Stimulated activated CD4-positive, alpha-beta T cell treated with anti-CD3 and anti-CD28 coated beads, Interleukin-2, amount 100 ng/mL, for 24 hours (primary cell): Measurements from ENCODE around the gene SLC26A4.

ENCODE experiments used
- DNase-seq, 2 donors: peaks; one replicate each; pipeline ENCODE4 v3.0.0-alpha.2; 2020

The SLC26A4 gene

DNA sequence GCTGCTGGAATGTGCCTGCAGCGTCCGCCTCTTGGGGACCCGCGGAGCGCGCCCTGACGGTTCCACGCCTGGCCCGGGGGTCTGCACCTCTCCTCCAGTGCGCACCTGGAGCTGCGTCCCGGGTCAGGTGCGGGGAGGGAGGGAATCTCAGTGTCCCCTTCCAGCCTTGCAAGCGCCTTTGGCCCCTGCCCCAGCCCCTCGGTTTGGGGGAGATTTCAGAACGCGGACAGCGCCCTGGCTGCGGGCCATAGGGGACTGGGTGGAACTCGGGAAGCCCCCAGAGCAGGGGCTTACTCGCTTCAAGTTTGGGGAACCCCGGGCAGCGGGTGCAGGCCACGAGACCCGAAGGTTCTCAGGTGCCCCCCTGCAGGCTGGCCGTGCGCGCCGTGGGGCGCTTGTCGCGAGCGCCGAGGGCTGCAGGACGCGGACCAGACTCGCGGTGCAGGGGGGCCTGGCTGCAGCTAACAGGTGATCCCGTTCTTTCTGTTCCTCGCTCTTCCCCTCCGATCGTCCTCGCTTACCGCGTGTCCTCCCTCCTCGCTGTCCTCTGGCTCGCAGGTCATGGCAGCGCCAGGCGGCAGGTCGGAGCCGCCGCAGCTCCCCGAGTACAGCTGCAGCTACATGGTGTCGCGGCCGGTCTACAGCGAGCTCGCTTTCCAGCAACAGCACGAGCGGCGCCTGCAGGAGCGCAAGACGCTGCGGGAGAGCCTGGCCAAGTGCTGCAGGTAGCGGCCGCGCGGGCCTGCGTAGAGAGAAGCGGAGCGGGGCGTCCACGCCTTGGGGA is 645 bp downstream of the SLC26A4 start:
- DNase-seq: peak; percentile 44 to 65

DNA sequence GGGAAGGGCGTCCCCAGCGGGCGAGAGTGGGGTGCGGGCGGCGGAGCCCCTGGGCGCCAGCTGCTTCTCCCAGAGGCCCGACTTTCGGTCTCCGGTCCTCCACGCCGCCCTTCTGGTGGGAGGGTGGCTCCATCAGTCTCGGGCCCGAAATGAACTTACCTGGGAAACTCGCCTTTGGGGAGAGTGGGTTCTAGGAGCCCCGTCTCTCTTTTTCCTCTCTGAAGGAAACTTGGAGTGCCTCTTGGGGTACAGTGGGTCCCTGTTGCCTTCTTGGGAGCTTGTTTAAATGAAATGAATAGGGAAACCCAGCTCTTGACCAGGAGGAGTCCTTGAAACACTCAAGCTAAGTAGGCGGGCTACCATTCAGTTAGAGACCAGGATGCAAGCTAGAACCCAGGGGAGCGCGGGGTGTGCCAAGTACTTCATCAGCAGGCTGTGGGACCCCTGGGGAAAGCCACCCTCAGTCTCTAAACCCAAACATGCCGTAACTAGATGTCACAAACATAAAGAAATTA is 1.3 kb downstream of the SLC26A4 start:
- no peak for DNase-seq

DNA sequence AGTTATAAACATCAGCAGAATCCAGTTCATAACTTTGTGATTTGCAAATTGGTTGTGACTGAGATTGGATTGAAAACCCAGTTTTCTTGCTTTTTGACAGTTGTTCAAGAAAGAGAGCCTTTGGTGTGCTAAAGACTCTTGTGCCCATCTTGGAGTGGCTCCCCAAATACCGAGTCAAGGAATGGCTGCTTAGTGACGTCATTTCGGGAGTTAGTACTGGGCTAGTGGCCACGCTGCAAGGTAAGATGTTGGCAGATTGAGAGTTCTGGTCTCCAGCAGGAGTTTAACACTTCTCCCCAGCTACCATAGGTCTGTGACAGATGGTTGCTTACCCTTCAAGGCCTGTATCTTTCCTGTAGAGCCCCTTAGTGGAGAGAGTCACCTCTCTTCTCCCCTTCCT is 2.6 kb downstream of the SLC26A4 start:
- no peak for DNase-seq

DNA sequence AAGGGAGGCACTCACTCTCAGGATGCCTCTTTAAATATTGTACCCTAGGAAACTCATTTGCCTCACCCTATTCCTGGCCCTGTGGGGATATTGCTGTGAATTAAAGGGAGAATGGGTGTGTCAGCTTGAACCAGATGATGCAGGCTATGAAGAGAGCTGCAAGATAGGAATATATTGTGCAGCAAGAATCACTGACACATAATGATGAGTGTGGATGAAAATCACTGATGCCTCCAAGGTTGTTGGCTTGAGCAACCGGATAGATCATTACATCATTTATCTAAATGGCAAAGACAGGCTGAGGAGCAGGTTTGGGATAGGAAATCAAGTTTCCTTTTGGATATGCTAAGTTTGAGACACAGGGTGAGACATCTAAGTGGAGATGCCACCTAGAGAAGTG is 6.2 kb downstream of the SLC26A4 start:
- no peak for DNase-seq

DNA sequence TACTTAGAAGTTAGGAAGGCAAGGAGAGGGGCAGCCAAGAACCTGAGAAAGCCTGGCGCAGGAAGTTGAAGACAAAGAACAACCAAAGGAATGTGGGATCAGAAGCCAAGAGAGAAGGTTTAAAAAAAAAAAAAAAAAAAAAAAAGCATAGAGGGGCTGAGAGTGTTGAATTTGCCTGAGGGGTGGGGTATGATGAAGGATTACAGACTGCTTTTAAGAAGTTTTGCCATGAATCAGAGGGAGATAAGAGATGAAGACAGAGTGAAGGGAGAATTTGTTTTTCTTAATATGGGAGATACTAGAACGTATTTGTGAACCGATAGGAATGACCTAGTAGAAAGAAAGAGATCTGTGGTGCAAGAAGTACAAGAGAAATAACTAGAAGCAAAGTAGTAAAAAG is 6.7 kb downstream of the SLC26A4 start:
- DNase-seq: no peak

DNA sequence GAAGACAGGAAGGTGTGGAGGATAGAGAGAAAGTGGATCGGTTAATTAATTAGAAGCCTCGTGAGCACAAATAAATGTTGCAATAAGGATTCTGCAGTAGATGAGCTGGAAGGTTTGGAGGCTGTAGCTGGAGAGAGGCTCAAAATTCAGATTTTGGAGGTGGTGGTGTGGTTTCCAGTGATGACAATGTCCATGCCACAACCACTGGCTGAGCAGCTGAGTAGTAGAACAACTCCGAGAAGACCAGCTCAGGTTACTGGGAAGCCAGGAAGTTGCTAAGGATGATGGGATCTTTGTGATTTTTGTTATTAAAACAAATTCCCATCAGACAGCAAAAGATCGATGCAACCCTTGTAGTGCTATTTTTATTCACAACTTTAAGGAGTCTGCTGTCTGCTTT is 7.7 kb downstream of the SLC26A4 start:
- DNase-seq: no peak

DNA sequence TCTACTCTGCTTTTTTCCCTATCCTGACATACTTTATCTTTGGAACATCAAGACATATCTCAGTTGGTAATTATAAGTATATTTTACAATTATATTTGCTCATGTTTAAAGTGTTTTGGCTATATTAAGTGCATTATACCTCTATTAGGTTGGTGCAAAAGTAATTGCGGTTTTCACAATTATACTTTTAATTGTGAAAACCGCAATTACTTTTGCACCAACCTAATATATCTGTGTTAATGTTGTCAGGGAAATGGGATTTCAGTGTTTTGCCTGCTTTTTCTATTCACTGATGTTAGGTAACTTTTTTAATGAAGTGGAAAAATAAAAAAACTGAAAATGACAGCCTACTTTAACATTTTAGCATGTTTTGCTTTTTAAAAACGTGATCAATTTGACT is 11.6 kb downstream of the SLC26A4 start:
- no peak for DNase-seq

DNA sequence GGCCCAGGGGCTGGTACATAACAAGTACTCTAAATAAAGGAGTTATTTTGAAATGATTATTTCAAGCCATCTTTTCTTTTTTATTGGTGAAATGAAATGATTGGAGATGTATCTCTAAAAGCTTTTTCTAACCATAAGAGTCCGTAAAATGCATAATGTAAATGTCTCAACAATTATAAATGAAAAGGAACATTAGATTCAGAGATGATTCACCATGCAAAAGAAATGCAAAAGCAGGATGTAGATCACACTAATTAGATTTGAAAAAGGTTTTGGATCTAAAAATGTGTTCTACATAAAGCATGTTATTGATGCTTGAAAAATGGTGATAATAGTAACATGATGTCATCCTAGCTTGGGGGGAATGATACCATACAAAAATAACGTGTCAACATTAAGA is 15.6 kb downstream of the SLC26A4 start:
- DNase-seq: no peak

DNA sequence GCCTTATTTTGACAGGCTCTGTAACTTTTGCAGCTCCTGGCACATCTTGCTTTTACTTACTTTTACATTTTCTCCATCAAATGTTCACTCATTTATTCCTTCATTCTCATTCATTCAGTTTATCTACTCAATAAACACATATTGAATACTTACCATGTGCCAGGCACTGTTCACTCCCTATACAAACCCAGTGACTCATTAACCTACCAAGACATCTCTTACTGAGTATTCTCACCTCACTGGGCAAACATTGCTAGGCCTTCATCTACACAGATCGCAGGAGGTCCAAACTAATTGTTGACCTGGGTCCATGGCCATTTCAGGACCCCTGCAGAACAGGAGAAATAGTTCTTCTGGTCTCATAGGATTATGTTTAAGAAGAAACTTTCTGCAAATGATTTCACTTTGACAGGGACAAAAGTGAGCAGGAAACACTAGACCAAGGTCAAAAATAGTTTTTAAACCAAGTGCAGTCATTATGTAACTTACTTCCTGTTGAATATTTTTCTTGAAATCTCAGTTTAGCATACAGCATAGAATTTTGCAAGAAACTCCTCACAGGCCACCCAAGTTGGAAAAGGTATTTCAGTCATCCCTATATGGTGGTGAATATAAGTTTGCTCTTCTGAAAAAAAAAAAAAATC is 17.6 kb downstream of the SLC26A4 start:
- DNase-seq: no peak

DNA sequence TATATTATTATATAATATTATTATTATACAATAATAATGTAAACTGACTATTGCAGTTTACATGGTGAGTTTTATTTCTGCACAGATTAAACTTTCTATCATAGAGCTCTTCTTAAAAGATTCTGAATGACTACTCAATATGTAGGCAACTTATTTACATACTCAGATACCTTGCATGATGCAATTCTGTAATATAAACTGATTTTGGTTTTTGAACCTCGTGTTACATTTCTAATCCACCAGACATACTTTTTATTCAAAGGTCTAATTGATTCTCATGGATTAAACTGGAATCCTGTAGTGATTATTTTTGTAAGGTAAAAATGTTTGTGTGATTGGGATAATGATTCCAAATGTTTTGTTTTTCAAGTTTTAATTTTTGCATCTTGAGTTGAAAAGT is 19.9 kb downstream of the SLC26A4 start:
- no peak for DNase-seq

DNA sequence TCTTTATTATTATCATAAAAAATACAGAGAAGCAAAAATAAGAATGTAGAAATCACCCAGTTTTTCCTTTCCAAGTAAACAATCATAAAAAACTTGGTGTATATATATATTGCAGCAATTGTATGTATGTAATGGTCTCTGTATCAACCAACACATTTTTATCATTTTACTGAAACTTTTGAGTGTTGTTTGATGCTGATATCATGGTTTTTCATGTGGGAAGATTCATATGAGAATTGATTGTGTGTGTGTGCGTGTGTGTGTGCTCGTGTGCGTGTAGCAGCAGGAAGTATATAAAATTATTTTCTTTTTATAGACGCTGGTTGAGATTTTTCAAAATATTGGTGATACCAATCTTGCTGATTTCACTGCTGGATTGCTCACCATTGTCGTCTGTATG is 22.3 kb downstream of the SLC26A4 start:
- no peak for DNase-seq

DNA sequence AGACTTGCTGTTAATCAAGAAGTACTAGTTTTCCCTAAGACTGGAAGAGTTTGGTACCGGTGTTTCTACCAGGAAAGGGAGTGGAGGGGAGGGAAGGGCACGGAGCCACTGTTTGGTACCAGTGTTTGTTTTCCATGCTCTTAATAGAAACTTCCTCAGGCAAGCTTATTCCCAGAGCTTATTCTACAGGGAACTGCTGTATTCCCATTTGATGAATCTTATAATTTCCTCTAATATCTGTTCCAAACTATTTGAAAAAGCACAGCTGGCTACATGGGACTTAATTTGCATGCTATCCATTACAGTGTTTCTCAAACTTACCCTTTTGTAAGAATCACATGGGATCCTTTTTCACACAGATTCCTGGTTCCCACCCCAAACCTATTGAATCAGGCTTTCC is 23.7 kb downstream of the SLC26A4 start:
- no peak for DNase-seq

DNA sequence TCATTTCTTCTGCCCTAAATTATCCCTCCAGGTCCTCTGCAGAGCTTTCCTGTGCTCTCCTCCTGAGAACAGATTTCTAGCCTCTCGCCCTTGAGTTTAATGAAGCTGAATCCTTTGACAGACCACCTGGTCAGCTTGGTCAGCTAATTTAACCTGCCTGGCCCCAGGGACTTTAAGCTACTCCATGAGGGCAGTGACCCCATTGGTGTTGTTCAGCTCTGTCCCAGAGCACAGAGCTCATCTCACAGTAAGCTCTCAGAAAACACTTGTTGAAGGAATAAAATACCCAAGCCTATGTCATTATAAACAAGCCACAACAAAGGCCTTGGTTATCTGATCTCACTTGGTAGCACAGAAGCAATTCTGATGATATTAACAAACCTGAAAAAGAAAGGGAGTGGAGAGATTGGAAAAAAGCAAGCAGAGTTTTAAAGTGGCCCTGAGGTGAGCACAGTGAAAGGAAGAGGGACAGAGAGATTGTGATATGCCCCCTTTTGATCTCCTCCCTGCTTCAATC is 24.4 kb downstream of the SLC26A4 start:
- DNase-seq: no peak

DNA sequence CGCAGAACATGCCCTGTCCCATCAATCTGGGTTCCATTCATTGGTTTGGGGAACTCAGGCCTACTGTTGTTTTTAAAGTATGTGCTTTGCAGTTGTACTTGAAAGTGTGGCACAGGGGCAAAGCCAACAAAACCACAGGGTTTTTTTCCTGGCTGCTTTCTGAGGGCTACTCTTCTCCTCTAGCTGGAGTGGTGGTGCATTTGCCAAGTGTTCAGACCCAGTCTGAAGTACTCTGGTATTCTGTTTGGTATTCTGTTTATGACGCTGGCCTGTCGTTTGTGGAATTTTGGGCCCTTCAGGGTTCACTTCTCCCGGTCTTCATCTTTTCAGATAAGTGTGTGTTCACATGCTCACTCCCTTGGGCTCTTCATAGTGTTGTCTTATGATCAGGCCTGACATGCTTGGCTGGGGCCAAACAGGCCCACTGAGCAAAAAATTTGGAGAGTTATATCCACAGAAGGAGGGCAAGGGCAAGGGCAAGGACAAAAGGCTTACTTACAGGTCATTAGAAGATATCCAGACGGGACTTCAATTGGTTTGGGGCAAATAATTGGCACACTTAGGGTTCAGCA is 26.3 kb downstream of the SLC26A4 start:
- no peak for DNase-seq

DNA sequence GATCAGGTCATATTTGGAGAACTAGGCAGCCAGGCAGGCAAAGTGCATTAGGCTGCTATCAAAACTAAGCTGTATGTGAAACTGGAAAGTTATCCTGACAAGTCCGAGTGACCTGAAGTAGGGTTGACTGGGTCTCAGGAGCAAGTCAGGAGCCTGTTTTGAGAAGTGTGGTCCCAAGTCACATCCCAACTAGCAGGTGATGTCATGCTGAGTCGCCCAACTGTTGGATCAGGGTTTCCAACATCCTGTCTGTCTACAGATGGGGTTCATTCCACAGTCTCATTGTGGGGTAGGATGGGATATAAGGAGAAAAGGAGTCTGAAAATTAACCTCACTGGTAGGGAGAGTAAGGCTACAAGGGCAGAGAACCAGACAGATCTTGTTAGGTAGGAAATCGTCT is 27.0 kb downstream of the SLC26A4 start:
- no peak for DNase-seq

DNA sequence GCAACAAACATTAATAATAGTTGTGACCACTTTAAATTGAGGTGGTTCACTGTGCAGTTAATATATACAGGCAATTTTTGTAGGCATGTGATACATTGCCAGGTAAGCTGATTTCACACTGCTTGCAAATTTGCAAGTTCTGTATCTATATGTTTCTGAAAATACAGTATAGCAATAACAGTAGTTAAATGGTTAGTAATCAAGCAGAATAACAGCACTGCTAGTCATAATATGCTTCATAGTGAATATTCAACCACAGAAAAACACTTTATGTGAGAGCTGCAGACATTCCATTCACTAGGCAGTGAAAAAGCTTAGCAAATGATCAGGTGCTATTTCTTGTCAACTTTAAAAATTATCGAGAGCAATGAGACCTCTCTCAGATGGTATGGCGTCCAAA is 28.9 kb downstream of the SLC26A4 start:
- DNase-seq: no peak

DNA sequence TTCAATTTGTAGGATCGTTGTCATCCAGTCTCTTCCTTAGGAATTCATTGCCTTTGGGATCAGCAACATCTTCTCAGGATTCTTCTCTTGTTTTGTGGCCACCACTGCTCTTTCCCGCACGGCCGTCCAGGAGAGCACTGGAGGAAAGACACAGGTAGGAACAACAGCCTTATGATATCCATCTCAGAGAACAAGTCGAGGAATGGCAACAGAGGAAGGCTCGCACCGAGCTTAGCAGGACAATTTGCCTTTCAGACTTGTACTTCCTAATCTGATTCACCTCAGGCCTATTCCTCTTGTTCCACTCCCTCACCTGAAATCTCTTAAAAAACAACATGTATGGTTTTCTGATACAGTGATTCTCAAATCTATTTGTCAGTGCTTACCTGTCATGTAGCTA is 29.5 kb downstream of the SLC26A4 start:
- DNase-seq: no peak

DNA sequence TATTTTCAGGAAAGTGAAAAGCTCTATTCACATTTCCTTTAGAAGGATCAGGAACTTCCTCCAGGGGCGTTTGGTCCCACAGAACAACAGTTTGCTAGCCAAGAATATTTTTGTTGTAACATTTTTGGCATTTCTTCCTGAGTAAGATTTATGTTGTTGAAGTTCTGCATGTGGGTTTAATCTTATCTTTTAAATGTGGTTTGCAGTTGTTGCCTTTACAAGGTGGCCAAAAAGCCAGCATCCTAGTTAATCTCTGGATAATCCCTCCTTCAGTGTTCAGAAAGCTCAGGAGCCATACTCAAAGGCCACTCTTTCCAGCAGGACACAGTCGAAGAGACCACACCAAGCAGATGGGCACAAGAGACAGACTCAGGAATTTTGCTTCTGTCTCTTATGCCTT is 30.0 kb downstream of the SLC26A4 start:
- no peak for DNase-seq

DNA sequence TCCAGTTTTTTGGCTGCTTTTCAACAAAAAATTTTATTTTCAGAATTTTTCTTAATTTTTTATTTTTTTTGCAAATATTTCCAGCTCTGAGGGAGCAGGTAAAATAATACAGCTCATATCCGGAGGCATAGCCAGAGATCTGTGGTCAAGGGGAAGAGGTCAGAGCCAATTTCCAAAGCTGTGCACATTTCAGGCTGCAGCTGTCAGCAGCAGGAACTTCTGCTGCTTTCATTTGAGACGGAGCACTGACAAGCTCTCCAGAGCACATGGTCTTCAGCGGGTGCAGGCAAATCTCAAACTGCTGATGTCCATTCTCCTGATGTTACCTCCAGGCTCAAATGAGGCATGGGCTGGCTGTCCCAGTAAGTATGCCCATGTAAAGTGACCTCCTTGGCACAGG is 31.1 kb downstream of the SLC26A4 start:
- no peak for DNase-seq

DNA sequence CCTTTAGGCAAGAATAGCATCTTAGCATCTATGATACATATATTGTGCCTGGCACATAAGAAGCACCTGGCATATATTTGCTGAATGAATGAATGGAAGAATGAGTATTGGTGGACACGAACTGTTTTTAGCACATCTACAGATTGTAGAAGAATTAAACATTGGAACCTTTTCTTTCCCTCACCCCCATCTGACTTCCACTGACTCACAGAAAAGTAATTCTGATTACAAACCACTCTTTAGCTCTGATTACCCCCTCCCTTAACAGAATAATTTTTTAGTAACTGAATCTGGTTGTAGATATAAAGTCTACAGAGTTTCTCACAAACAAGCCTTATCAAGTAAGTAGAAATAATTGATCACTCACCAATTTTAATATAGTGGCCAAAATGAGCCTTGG is 31.9 kb downstream of the SLC26A4 start:
- DNase-seq: no peak

DNA sequence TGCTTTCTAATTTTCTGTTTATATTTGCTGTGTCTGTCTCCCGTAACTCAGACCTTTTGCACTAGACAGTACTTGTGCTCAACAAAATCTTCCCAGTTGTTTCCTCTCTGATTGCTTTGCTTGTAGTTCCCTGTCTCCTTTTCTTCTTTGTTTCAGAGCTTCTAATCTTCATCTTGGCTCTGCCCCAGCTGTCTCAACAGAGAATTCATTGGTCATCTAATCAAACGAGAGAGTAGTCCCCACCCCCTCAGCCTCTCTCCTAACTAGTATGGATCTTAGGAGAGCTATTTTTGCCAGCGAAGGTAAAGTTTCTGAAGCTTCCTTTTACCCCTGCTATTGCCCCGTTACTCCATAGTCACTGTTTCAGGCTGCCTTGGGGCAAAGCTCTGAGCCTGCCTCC is 32.8 kb downstream of the SLC26A4 start:
- no peak for DNase-seq

DNA sequence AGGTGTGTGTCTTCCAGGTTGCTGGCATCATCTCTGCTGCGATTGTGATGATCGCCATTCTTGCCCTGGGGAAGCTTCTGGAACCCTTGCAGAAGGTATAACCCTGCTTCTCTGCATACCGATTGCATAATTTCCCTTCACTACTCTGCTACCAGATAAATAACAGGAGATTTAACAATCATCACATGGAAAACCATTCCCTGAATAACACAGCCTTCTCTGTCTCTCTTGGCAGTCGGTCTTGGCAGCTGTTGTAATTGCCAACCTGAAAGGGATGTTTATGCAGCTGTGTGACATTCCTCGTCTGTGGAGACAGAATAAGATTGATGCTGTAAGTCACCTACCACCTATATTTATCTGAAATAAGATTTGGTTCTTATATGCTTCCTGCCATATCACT is 33.8 kb downstream of the SLC26A4 start:
- no peak for DNase-seq

DNA sequence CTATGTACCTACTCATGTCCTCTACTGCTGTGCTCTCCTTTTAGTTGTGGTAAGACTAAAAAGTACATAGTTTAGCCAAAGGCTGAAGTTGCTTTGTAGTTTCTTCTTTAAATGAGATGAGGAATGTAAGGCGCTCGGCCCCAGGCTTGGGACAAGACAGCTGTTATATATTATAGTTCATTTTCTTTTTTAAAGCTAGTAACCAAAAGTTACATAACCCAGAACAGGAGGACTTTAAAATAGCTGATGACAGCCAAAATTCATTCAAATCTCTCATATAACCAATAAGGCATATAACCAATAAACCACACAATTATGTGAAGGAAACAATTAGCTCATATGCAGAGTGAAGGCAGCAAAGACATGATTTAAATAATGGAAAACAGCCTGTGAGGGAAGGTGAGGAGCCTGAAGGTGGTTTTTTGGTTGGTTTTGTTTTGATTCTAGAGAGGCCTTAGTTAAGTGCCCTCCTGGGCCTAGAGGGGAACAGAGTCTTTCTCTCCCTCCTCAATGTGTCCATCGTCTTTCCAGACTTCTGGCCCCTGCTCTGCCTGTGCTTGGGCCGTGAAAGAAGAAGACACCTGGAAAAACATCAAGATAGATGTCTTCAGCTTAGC is 35.8 kb downstream of the SLC26A4 start:
- no peak for DNase-seq
